ENCODE measurements around the gene MAPK8IP2.

DNA sequence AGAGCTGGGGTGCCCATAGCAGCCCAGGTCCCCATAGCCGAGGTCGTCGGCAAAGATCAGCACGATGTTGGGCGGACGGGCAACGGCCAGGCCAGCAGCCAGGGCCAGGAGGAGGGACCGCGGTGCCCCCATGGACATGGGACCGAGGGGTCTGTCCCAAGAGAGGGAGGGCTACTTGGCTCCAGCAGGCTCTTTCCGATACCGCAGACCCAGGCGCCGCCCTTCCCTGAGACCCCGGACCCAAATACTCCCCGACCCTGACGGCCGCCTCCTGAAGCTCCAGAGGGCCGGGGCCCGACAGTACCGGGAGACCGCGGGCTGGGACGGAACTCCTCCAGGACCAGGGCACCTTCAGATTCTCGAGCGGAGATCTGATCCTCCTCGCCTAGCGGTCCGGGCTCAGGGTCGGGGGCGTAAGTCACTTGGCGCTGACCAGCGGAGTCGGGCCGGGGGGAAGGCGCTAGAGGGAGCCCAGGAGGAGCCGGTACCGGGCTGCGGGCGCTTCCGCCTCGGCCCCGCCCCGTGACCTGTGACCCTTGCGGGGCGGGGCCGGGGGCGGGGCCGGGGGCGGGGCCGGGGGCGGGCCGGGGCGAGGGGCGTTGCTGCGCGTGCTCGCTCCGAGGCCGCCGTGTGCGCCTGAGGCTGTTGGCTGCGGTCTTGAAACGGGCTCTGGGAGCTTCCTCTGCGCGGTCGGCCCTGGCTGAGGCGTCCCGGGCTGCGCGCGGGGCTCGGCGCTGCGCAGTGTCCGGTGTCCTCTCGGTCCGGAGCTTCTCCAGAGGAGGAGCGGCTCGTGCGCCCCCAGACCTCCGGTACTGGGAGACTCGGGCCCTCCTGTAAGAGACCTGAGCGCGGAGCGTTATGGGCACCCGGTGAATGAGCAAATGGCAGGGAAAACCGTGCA, 27.3 kb downstream of the MAPK8IP2 start, which contains the start of gene ARSA:
- TF ChIP-seq, protein P1, sequence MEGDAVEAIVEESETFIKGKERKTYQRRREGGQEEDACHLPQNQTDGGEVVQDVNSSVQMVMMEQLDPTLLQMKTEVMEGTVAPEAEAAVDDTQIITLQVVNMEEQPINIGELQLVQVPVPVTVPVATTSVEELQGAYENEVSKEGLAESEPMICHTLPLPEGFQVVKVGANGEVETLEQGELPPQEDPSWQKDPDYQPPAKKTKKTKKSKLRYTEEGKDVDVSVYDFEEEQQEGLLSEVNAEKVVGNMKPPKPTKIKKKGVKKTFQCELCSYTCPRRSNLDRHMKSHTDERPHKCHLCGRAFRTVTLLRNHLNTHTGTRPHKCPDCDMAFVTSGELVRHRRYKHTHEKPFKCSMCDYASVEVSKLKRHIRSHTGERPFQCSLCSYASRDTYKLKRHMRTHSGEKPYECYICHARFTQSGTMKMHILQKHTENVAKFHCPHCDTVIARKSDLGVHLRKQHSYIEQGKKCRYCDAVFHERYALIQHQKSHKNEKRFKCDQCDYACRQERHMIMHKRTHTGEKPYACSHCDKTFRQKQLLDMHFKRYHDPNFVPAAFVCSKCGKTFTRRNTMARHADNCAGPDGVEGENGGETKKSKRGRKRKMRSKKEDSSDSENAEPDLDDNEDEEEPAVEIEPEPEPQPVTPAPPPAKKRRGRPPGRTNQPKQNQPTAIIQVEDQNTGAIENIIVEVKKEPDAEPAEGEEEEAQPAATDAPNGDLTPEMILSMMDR (IDR thresholded peaks at IDR 0.05), result no peak
- TF ChIP-seq POLR2A (IDR thresholded peaks at IDR 0.05), result no peak
